ENCODE measurements around the gene SEPSECS. TPM values are rescaled to one million over a fixed set of nuclear protein-coding genes. Genes with fewer than 3 reads are reported as not detected.
A peak's percentile ranks its signal among the peaks of the same experiment; 100 is the strongest.

SEPSECS gene
- total RNA-seq, 4 donors from 2014 or later = 6.9 to 22.8 (median 10.4) TPM

DNA sequence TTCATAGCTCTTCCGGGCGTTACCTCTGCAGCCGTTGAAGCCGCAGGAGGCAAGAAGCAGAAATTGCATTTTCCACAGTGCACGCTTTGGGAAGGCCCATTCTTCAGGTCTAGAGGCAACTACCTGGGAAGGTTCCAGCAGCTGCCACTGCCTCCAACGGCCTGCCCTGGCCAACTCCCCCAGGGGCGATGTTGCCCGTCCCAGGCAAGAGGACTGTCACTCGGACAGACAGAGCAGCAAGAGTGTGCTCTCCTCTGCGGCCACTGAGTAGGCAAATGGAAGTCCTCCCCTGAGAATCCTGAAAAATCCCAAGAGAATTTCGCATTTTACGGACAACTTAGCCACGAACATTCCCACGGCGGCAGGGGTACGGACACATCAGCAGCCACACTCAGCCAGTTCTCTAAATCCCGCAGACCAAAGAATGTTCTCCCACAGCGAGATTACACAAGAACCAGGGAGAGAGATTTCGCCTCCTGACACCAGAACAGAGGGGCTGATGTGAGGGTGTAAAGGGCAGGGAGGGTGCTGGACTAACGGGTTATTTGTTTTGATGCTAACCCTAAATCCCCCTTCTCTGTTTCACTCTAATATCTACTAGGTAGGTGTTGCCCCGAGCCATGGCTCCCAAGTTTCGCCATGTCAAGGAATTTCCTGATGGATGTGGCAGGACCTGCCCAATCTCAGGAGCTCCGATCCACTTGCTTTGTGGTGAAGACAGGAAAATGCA lies 63.8 kb downstream of the SEPSECS start:
- Histone ChIP-seq H3K4me3 (no peak overlapping the region), H3K9me3 (no peaks in the 10 kb centered on the region), H3K4me1 (peaks cover 0 to 11% of the 10 kb centered on the region in 2 donors), H3K27ac (no peak overlapping the region), H3K36me3 (no peaks in the 10 kb centered on the region), H3K27me3 (no peaks in the 10 kb centered on the region)
- DNase-seq = no peak
- intact Hi-C loops (cut with DNase I; ENCODE audit: low total_unique reads) = no loop called here
- TF ChIP-seq, protein P1, sequence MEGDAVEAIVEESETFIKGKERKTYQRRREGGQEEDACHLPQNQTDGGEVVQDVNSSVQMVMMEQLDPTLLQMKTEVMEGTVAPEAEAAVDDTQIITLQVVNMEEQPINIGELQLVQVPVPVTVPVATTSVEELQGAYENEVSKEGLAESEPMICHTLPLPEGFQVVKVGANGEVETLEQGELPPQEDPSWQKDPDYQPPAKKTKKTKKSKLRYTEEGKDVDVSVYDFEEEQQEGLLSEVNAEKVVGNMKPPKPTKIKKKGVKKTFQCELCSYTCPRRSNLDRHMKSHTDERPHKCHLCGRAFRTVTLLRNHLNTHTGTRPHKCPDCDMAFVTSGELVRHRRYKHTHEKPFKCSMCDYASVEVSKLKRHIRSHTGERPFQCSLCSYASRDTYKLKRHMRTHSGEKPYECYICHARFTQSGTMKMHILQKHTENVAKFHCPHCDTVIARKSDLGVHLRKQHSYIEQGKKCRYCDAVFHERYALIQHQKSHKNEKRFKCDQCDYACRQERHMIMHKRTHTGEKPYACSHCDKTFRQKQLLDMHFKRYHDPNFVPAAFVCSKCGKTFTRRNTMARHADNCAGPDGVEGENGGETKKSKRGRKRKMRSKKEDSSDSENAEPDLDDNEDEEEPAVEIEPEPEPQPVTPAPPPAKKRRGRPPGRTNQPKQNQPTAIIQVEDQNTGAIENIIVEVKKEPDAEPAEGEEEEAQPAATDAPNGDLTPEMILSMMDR (IDR thresholded peaks at IDR 0.05) = no peak
- no peak for TF ChIP-seq POLR2A (IDR thresholded peaks at IDR 0.05)

DNA sequence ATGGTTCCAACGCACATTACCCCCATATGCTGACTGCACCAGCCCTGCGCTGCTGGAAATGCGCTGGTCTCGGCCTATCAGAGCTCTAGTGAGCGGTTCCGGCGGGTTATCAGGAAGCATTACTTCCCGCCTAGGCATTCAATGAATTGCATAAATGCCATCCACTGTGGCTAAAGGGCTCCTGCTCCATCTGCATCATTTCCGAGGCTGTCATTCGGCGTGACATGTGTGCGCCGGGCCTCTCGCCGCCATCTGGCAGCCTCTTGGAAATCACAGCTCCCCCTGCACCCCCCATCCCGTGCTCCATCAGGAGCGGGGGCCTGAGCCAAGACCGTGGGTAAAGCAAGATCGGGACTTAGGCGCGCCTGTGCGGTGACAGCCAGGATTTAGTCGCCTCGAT lies 64.4 kb downstream of the SEPSECS start:
- no peaks in the 10 kb centered on the region for H3K9me3 ChIP-seq
- no peak for DNase-seq
- H3K4me1 ChIP-seq = peaks cover 0 to 11% of the 10 kb centered on the region in 2 donors
- TF ChIP-seq, protein P1 (IDR thresholded peaks at IDR 0.05) = no peak
- no peak for TF ChIP-seq POLR2A (IDR thresholded peaks at IDR 0.05)
- intact Hi-C loops (cut with DNase I; ENCODE audit: low total_unique reads) = no loop called here
- H3K36me3 ChIP-seq = no peaks in the 10 kb centered on the region
- no peaks in the 10 kb centered on the region for H3K27me3 ChIP-seq
- no peak overlapping the region for H3K27ac ChIP-seq
- no peak overlapping the region for H3K4me3 ChIP-seq

DNA sequence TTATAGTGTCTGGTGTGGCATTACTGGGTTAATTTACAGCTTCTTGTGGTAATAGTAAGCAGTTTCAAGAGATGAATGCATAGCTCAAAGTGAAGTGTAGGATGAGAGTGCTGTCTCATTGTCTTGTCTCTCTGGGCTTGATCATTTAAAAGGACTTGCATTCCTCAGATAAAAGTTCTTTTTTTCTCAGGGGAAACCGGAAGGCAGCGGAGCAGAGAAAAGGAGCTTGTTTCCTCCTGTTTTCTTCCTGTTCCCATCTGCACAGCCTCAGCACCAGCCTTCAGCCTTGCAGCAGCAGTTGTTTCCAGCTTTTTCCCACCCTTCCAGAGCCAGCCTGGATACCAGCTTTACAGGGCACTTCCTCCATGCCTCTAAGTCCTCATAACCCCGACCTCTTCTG lies 68.1 kb downstream of the SEPSECS start:
- no peak overlapping the region for H3K27ac ChIP-seq
- no peaks in the 10 kb centered on the region for H3K4me1 ChIP-seq
- no peak overlapping the region for H3K4me3 ChIP-seq
- no peaks in the 10 kb centered on the region for H3K9me3 ChIP-seq
- DNase-seq = no peak
- no peaks in the 10 kb centered on the region for H3K36me3 ChIP-seq
- H3K27me3 ChIP-seq = no peaks in the 10 kb centered on the region
- TF ChIP-seq, protein P1 (IDR thresholded peaks at IDR 0.05) = no peak
- no peak for TF ChIP-seq POLR2A (IDR thresholded peaks at IDR 0.05)
- intact Hi-C loops (cut with DNase I; ENCODE audit: low total_unique reads) = no loop called here

DNA sequence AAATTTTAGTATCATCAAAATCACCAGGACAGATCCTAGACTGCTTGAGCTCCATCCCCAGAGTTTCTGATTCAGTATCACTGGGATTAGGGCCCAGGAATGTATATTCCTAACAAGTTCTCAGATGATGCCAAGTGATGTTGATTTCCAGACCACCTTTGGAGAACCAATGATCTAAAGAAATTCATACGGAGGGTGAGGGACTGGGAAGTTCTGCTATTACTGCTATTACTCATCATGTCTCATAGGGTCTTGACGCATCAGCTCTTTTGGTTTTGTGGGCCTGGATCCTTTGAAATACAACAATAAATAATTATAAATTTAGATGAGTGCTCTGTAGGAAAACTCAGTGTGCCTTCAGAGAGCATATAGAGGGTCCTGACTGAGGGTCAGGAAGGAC lies 69.7 kb downstream of the SEPSECS start:
- TF ChIP-seq, protein P1 (IDR thresholded peaks at IDR 0.05) = no peak
- no peak for TF ChIP-seq POLR2A (IDR thresholded peaks at IDR 0.05)
- Histone ChIP-seq H3K36me3 (no peaks in the 10 kb centered on the region), H3K4me1 (no peaks in the 10 kb centered on the region), H3K4me3 (no peak overlapping the region), H3K9me3 (no peaks in the 10 kb centered on the region), H3K27ac (no peak overlapping the region), H3K27me3 (no peaks in the 10 kb centered on the region)
- DNase-seq = no peak
- intact Hi-C loops (cut with DNase I; ENCODE audit: low total_unique reads) = no loop called here

DNA sequence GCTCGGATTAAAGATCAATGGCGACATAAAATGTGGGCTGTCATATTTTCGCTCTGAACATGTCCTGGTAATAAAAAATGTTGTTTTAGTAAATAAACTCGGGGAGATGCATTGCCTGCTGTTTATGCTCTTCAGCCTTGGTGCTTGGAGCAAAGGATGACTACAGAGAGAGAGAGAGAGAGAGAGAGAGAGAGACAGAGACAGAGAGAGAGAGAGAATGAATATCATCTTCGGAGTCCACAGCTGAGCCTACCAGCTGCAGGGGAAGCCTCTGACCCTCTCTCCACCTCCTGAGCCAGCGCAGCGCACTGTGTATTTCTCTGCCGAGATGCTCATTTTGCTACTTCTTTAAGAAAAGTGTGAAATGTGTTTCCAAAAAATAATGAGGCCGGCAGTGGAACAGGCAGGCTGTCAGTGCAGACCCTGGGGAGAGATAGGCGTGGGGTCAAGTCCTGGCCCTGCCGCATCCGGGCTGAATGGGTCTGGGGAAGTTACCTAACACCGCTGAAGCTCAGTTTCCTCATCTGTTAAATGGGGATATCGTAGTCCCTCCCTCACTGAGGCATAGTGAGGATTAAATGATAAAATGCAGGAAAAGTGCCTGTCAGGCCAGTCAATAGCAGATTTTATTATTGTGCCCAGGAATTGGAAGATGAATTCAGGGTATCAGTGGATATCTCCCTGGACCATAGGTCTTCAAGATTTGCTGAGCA lies 71.0 kb downstream of the SEPSECS start:
- Histone ChIP-seq H3K27ac (no peak overlapping the region), H3K4me3 (peak overlapping the region in 1 of 2 donors; percentile 26), H3K9me3 (no peaks in the 10 kb centered on the region), H3K36me3 (no peaks in the 10 kb centered on the region), H3K27me3 (no peaks in the 10 kb centered on the region), H3K4me1 (no peaks in the 10 kb centered on the region)
- TF ChIP-seq, protein P1 (IDR thresholded peaks at IDR 0.05) = no peak
- TF ChIP-seq POLR2A (IDR thresholded peaks at IDR 0.05) = no peak
- intact Hi-C loops (cut with DNase I; ENCODE audit: low total_unique reads) = no loop called here
- DNase-seq = no peak
